ENCODE results near the gene IPCEF1. TPM values are rescaled to one million over a fixed set of nuclear protein-coding genes. Genes with fewer than 3 reads are reported as not detected.
"Not testable (repeated sequence)": the region's sequence is repeated elsewhere in the genome, so short reads cannot be mapped to it uniquely, and the experiment has no call there.

IPCEF1 gene
- total and polyA plus RNA-seq, 2 of the 4 experiments (the other 2 are of a cell fraction): under 0.01 to 0.03 TPM

DNA sequence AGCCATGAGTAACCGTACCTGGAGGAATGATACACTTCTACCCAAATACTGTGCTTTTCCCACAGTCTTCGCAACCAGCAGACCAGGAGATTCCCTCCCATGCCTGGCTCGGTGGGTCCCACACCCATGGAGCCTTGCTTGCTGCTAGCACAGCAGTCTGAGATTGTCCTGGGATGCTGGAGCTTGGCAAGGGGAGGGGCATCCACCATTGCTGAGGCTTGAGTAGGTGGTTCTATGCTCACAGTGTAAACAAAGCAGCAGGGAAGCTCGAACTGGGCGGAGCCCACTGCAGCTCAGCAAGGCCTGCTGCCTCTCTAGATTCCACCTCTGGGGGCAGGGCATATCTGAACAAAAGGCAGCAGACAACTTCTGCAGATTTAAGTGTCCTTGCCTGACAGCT is 184.2 kb downstream of the IPCEF1 start:
- H2BK15ac ChIP-seq (ENCODE audit: low read depth, low read length); H4K8ac ChIP-seq (ENCODE audit: low read depth in 2 of 2, low read length in 2 of 2); POLR2A ChIA-PET (ENCODE audit: unreplicated experiment); H2AK5ac ChIP-seq (ENCODE audit: low read depth, low read length); intact Hi-C loops (cut with micrococcal nuclease); H4K20me1 ChIP-seq (ENCODE audit: insufficient read depth, low read length); H3K9me3 ChIP-seq (ENCODE audit: control insufficient read depth, insufficient read depth, low read length); H3K56ac ChIP-seq (ENCODE audit: extremely low read depth, insufficient read depth, low read length); H3K4me3 ChIP-seq (ENCODE audit: insufficient read depth, low read depth, low read length); H3K4me1 ChIP-seq (ENCODE audit: control insufficient read depth, insufficient read depth, low read length); H2AFZ ChIP-seq (replicated peaks; ENCODE audit: low read length, poor library complexity); H4K91ac ChIP-seq (ENCODE audit: insufficient read depth, low read depth, low read length); H3K14ac ChIP-seq (replicated peaks; ENCODE audit: low read depth, low read length); H3K4me2 ChIP-seq (ENCODE audit: low read depth, low read length); H3K4ac ChIP-seq (ENCODE audit: low read depth, low read length); H2BK5ac ChIP-seq (ENCODE audit: low read depth, low read length, poor library complexity, severe bottlenecking); H3K9ac ChIP-seq (ENCODE audit: low read depth, low read length); H3K79me1 ChIP-seq (ENCODE audit: low read depth in 1 of 2, low read length in 2 of 2); H2BK20ac ChIP-seq (ENCODE audit: low read depth, low read length); H3K27me3 ChIP-seq (ENCODE audit: control insufficient read depth, insufficient read depth, low read length); H4K5ac ChIP-seq (ENCODE audit: low read depth, low read length); H2BK120ac ChIP-seq (ENCODE audit: low read depth, low read length); H3K9me1 ChIP-seq (ENCODE audit: insufficient read depth, low read length); H3K27ac ChIP-seq (ENCODE audit: insufficient read depth, low read length); DNase-seq; BruUV-seq (replicated peaks); ATAC-seq (ENCODE audit: low read depth); H3K23ac ChIP-seq (ENCODE audit: low read depth, low read length); H3K36me3 ChIP-seq (ENCODE audit: control insufficient read depth, insufficient read depth, low read length); H3K18ac ChIP-seq (ENCODE audit: low read depth, low read length); H2AK9ac ChIP-seq (replicated peaks; ENCODE audit: low read depth, low read length, poor library complexity): not testable (repeated sequence)
- dilution Hi-C loops (cut with HindIII; ENCODE audit: low sequenced_read_pairs, unreplicated experiment): loop anchor here (25.0 kb wide), 1 partner anchor 190 kb away; the partner anchor contains the start of gene IPCEF1
- in situ Hi-C loops (cut with MboI; ENCODE audit: low sequenced_read_pairs): loop anchor here (25.0 kb wide), 1 partner anchor 1135 kb away; no protein-coding TSS in a partner anchor
- 75% methylated on average over 2 of the region's 5 CpGs; no CpG with 5 or more reads in 1 of the 2 experiments for WGBS, 2 experiments (ENCODE audit: extremely low coverage in 2 of 2, insufficient read length in 1 of 2)
- CTCF ChIA-PET: interaction anchor here (0.8 kb wide), 1 partner anchor 13 kb away, joined by 3 read pairs; no protein-coding TSS in a partner anchor
